HG03457 (cell line): Measurements from ENCODE around the gene NUMBL.
A peak's percentile ranks its signal among the peaks of the same experiment; 100 is the strongest.

Source experiments
- ATAC-seq: cut with Tn5 transposase; IDR thresholded peaks from one replicate; pipeline ENCODE4 v1.9.1; 2021; ENCODE audit warnings: moderate number of reproducible peaks; ENCODE audit not compliant: unreplicated experiment

NUMBL gene

DNA sequence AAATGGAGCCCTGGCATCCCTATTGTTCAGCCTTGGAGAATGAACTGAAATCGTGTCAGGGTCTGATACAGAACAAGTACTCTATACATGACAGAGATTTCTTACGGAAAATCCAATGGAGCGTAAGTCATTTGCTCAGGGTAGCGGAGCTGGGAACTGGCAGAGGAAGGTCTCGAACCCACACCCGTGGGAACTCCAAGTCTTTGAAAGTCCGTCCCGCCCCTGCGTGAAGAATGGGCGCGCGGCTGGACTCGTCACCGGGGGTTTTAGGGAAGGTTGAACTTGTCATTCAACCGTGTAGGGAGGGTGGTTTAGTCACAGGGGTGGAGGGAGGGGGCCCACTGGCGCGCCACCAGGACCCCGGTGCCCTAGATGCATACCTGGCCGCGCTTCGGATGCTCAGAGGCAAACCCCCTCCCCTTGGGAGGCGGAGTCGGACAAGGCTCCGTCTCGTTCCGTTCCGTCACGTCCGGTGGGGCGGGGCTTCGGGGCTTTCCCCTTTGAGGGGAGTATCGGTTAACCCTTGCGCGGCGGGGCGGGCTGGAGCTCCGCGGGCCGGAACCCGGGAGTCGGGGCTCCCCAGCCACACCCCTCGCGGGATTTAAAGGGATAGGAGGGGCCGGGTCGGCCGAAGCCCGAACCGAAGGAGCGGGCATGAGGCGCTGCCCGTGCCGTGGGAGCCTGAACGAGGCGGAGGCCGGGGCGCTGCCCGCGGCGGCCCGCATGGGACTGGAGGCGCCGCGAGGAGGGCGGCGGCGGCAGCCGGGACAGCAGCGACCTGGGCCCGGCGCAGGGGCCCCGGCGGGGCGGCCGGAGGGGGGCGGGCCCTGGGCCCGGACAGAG, 26.3 kb upstream of the NUMBL start, which contains the start of the genes COQ8B and ITPKC:
COQ8B (minus strand) TSS at position 405 of the 843 bp plus-strand sequence. CDS start 2,254 bp downstream, outside the sequence.
ITPKC (plus strand) TSS at position 631 of the 843 bp plus-strand sequence; CDS start at position 655, 24 bp downstream.
- peak; percentile 65 for ATAC-seq

DNA sequence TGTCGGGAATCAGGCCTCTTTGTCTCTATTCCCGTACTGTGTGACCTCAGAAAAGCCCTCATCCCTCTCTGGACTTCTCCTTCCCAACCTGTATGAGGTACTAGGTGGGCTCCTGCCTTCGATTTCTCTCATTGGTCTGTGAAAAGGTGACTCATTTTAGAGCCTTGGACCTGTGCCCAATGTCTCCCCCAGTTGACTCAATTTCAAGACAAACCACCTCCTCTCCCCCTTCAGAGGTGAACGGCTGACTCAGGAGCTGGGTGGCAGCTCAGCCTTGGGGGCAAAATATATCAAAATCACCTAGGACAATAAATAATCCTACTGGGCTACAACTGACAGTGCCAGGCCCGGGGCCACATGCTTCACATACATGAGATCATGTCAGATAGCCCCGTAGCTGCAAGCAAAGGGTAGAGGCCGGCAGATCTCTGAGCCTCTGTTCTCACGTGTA, 25.6 kb upstream of the NUMBL start:
- no peak for ATAC-seq

DNA sequence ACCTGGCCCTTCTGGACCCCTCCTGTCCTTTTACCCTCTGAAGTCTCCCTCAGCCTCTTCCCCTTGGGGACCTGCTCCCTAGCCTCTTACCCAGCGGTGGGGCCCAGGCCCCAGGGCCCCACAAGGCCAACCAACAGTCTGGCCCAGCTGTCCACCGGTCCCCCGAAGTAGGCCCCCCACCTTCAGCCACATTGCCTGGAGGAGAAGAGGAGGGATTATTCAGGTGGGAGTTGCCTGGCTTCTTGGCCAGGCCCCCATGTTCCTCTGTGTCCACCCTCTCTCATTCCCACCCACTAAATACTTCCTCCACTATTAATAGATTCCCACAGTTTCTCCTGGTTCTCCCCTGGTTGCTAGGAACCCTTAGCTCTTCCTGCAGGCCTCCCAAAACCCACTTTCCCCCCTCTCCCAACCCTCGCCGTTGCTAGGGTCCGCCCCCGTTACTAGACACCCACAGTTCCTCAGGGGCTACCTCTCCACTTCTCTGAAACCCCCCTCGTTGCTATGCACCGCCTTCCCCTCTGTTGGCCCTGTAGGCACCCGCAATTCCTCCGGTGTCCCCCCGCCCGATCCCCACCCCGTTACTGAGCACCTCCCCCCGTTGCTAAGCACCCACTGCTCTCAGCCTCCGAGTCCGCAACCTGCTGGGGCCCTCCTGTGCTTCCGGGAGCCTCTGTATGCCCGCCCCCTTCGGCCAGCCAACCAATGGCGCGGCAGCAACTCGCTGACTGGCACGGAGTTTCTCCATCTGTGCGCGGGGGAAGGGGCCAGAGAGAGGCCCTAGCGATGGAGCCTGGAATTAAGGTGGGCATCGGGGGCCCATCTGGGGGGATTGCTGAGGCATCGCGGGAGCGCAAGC, 24.2 kb upstream of the NUMBL start:
- ATAC-seq: no peak

DNA sequence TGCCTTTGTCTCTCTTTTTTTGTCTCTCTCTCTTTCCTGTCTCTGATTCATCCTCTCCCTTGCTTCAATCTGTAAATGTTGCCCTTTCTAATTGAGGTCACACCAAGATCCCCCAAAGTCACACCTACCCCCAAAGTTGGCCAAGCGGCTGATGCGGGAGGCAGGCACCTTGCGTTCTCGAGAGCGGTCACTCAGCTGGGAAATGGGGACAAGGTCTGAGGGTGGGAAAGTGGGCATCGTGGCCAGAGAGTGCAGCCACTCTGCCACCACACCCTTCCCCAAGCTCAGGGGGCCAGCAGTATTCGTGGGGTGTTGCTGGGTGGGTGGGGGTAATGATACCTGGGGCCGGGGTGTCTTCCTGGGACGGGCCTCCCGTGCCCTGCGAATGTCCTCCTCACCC, 23.5 kb upstream of the NUMBL start:
- no peak for ATAC-seq

DNA sequence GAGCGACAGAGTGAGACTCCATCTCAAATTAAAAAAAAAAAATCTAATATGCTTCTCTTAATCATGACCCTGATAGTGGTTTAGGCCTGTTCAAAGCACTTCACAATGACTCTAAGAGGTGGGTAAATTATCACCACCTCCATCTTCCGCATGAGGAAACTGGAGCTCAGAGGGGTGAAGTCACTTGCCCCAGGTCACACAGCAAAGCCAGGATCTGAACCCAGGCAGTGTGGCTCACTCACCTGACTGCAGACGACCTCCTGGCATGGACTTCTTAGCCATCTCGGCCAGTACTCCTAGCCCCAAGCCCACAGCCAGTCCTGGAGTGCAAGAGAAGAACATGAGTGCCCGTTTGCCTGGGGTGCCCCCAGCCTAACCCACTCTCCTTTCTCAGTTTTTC, 19.4 kb upstream of the NUMBL start:
- ATAC-seq: no peak

DNA sequence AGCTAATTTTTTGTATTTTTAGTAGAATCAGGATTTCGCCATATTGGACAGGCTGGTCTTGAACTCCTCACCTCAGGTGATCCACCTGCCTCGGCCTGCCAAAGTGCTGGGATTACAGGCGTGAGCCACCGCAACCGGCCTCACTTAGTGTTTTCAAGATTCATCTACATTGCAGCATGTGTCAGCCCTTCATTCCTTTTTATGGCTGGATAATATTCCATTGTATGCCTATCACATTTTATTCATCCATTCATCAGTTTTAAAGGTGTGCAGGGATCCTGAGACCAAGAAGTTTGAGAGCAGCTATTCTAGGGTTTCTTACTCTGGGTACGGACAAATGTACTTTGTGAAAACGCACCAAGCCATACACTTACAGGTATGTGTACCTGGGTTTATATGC, 17.2 kb upstream of the NUMBL start:
- ATAC-seq: no peak

DNA sequence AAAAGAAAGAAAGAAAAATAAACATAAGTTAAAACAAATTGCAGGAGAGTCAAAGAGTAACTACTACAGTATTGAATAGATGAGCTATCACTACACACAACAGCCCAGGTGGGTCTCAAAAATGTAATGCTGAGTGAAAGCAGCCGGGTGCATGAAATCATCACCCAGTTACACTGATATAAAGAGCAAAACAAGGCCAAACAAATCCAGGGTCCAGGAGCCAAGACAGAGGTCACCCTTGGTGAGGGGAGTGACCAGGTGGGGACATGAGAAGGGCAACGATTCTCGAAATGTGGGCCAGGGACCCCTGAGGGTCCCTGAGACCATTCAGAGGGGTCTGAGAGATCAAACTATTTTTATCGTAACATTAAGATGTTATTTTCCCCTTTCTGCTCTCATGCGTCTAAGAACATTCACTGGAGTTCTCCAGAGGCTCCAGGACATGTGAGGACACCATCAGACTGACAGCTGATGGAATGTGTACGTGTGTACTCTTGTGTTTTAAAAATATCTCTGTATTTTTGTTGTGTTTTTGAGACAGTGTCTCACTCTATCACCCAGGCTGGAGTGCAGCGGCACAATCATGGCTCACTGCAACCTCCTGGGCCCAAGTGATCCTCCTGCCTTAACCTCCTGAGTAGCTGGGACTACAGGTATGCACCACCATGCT, 15.6 kb upstream of the NUMBL start:
- ATAC-seq: no peak

DNA sequence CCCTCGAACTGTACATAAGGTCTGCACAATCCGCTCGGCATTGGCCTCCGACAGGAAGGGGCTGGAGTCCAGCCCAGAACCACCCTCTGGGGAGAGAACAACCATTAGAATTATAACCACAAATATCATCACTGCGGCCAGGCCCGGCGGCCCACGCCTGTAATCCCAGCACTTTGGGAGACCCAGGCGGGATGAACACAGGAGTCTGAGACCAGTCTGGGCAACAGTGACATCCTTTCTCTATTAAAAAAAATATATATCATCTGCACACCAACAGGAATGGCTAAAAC, 14.9 kb upstream of the NUMBL start:
- ATAC-seq: no peak

DNA sequence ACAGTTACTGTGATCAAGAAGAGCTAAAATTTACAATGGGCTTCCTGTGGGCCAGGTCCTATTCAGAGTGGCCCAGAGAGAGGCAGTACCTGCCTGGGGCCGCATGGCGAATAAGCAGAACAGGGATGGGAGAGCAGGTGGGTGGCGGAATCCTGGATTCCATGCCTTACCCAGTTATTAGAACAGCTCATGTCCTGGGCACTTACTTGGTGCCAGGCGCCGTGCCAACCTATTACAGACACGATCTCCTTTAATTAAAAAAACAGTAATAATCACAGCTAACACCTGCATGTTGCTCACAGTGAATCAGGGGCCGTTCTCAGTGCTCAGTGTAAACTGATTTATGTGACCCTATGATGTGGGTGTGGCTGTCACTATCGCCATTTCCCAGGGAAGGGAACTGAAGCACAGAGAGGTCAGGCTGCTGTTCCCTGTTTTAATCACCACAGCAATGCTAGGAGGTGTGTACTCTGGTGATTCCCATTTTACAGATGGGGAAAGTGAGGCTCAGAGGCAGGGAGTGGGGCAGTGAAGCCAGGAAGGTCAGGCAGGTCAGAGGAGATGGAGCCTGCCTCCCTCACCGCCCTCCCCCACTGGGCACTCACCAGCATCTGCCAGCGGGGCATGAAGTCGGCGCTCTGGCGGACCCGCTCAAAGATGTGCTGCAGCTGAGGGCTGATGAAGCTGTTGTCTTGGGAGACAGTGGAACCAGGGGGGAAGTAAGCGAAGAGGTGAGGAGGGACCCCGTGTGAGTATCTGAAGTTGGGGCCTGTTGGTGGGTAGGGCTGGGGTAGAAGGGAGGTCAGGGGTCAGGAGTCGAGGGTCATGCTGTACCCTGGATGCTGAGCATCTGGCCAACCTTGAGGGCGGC, 14.3 kb upstream of the NUMBL start:
- no peak for ATAC-seq

DNA sequence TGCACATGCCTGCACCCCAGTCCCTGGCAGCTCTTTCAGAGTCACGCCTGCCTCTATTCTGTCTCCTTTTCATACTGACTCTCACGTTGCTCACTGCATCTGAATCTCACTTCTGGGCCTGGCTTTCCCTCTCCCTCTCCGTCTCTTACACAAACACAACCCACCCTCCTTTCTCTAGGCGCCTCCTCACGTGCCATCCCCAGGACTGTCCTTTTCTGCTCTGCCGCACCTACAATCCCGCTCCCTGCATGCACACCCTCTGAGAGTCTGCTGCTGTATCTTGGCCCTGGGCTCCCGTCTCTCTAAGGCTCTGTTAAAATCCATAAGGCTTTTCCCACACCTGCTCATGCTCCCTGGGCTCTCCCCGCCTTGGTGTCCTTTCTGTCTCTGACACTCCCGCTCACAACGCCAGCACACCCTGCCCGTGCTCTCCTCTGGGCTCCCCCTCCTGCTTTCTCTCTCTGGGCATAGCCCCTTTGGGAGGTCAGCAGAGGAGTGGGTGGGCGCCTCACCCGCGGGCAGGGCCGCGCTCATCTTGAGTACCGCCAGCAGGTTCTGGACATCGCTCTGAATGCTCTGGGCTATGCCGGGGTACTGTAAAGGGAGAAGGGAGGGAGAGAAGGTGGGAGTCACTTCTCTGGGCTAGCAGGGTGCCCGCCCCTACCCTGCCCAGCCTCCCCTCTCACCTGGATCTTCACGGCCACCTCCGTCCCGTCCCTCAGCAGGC, 12.7 kb upstream of the NUMBL start:
- ATAC-seq: no peak

DNA sequence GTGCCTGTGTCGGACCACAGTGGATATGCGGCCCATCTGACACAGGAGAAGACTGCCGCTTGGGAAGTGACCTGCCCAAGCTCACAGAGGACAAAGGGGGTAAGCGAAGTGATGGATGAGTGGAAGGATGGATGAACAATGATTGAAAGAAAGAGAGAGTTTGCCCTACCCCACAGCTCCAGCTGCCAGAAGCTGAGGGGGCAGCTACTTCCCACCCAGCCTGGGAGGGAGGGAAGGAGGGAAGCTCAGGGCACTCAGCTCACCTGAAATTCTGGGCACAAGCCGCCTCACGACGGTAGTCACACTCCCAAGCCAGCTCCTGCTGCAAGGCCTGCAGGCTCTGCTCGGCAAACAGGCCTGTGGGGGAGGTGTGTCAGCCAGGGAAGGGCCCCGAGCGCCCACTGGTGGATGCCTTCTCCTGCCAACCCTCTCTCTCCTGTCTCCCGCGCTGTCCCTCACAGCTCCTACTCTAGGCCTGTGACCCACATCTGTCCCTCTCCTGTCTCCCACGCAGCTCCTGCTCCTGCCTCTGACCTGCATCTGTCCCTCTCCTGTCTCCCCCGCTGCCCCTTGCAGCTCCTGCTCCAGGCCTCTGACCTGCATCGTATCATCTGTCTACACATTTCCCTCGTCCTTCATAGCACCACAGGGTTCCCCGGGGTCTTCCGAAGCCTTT, 12.0 kb upstream of the NUMBL start:
- ATAC-seq: no peak

DNA sequence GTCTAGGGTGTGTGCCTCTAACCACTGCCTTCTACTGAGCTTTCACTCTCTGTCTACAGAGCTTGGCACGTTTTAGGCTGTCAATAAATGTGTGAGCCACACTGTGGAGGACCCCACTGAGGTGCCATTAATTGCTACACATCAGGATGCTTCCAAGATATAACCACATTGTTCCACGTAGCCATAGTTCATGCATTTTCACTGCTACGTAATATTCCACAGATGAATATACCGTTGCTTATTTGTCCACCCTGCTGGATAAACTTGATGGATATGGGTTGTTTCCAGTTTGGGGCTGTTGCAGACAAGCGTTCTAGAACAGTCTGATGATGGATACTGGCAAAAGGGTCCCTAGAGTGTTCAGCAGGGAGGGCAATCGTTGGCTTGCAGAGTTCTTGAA, 11.3 kb upstream of the NUMBL start:
- no peak for ATAC-seq

DNA sequence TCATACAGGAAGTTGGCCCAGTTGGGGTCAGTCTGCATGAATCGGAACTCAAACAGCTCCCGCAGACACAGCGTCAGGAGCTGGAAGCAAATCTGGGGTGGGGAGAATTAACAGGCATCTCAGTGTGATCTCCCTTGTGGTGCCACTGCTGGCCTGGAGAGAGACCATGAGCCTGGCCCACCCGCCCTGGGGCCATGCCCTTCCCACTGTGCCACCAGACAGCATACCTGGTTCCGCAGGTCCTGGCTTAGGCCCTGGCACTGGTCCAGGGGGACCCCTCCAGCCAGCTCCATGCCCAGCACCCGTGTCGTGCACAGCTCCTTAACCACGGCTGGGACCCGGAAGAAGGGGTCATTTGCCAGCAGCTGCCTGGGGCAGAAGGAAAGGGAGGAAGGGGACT, 9.6 kb upstream of the NUMBL start:
- no peak for ATAC-seq

DNA sequence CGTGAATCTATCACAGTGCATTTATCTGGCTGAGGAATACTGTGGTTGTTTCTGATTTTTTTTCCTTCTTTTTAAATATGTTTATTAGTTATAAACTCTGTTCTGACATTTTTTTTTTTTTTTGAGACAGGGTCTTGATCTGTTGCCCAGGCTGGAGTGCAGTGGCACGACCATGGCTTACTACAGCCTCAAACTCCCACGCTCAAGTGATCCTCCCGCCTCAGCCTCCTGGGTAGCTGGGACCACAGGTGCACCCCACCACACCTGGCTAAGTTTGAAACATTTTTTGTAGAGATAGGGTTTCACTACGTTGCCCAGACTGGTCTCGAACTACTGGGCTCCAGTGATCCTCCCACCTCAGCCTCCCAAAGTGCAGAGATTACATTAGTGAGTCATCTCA, 6.6 kb upstream of the NUMBL start:
- no peak for ATAC-seq

DNA sequence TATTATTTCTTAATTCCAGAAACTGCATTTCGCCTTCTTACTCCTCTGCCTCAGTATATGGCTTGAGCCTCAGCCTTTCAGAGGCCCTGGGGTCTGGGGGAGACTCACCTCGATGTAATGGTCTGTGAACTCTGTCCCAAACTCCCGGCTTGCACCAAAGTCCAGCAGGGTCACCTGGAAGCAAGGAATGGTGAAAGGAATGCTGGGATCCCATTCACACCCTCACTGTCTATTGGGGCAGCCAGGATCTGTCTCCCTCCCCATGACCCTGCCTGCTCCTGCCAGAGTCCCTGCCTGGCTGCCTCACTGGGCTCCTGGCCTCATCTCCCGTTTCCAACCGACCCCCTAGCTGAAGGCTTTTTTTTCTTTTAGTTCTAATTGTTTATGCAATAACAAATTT, 5.4 kb upstream of the NUMBL start:
- ATAC-seq: no peak

DNA sequence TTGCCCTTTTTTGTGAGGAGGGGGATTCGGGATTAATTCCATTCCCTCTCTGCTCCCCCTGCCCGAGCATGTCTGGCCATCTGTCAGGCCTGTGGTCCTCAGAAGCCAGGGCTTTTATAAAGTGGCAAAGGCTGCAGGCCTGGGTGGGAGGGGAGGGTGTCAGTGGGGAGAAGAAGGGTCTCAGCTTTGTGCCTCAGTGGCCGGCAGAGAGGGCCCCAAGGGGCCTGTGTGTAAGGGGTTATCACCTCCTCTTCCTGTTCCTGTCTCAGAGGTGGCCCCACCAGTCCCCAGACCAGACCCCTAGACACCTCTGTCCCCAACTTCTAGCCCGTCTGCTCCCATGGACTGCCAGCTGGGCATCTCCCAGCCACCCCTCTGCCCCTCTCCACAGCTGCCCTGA, 3.4 kb upstream of the NUMBL start:
- ATAC-seq: no peak

DNA sequence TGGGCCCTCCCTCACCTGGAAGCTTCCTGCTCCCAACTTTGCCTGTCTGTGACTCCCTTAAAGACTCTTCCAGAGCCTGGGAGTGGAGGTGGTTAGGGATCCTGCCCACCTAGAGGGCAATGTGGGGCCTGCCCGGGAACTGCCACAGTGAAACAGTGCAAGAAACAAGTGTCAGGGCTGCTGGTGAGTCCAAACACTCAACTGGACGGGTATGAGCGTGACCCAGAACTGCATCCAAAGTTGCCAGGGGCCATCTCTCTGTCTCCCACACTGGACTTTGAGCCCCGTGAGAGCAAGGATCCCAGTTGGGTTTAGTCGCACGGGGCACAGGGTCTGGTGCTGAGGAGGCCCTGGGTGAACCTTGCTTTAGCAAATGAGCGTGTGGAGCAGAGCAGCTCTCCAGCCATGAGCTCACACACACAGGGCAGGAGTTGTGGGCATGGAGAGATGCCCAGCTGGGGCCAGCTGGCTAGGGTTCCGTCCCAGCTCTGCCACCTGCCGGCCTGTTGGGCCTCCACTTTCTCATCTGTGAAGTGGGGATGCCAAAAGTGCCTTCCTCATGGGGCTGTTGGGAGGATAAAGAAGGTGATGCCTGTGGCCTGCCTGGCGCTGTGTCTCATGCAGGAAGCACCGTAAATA, 2.8 kb upstream of the NUMBL start:
- ATAC-seq: no peak

DNA sequence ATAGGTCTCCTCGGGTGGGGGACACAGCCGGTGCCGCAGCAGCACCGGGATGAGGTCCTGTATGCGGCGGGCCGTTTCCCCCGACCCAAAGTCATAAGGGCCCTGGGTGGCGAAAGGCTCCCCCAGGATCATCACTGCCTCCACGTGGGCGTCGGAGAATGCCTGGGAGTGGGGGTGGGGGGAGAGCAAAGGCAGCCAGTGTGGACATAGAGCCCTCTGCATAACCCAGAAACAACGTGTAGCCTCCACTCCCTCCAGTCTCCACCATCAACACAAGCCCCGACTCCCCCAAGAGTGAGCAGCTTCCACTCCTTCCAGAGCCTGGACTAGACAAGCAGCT, 1.7 kb upstream of the NUMBL start:
- ATAC-seq: no peak
